Lower leg skin (tissue), 3 donors: ENCODE measurements around the gene NRG3.

Experiments
- CTCF ChIP-seq, 3 donors: fragments of 450-650 bp; IDR thresholded peaks; one replicate each; pipeline ENCODE4 v1.5.1; 2016; ENCODE audit warnings: antibody characterized with exemption in 3 of 3, mild to moderate bottlenecking in 3 of 3, moderate library complexity in 2 of 3
- POLR2A ChIP-seq, 2 donors: fragments of 450-650 bp; IDR thresholded peaks; one replicate each; pipeline ENCODE4 v1.6.1; 2016 to 2017; ENCODE audit warnings: antibody characterized with exemption in 2 of 2, mild to moderate bottlenecking in 1 of 2, moderate library complexity in 1 of 2

DNA sequence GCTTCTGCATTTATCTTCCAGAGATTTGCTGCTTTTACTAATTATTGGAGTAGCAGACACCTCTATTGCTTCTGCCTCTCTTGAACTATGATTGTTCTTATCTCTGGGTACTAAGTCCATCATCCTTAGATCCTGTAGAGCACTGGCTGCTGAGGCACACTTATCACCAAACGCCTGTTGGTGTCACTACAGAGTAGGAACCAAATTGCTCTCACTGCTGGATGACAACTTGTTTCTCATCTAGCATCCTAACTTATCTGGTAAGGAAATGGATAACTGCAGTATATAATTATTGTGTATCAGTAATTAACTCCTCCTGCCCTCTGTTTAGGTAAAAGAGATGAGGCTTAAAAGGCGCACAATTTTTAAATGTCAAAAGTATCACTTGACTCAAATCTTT lies 1059.4 kb downstream of the NRG3 start:
- TF ChIP-seq CTCF (IDR thresholded peaks at IDR 0.05): no peak
- no peak for TF ChIP-seq POLR2A (IDR thresholded peaks at IDR 0.05)
